IMR-90 (cell line): Measurements from ENCODE around the gene FAM219A. TPM values are rescaled to one million over a fixed set of nuclear protein-coding genes. Genes with fewer than 3 reads are reported as not detected.

Experiments
- ATAC-seq: fragments of 200-7000 bp; cut with Tn5 transposase; 2 replicates; pipeline ENCODE4 v1.9.1; 2020; ENCODE audit warnings: low read depth, mild to moderate bottlenecking, moderate library complexity
- BruUV-seq: library from RNA; stranded (reverse); fragments of 400-500 nt; replicated peaks from 2 replicates; lab custom pipeline; 2021; lab: Mats Ljungman, UMichigan
- CTCF ChIA-PET: fragments of 300-600 bp; formaldehyde crosslinking; extraction: SDS; loops from one replicate; lab custom pipeline; 2021; ENCODE audit warnings: antibody characterized with exemption; lab: Yijun Ruan, JAX
- POLR2A ChIA-PET: fragments of 300-600 bp; sonication (Branson Sonifier 250); formaldehyde crosslinking; loops from one replicate; lab custom pipeline; 2022; ENCODE audit warnings: antibody characterized with exemption; ENCODE audit not compliant: unreplicated experiment; lab: Charles Lee
- DNase-seq: peaks from one replicate; pipeline ENCODE4 v3.0.0; 2013
- H2AFZ ChIP-seq: replicated peaks from 2 replicates; pipeline ENCODE3; 2013; ENCODE audit warnings: low read length, mild to moderate bottlenecking; ENCODE audit not compliant: poor library complexity
- H2AK5ac ChIP-seq: 2 replicates; pipeline ENCODE4 v1.6.1; 2013; ENCODE audit warnings: low read depth, low read length, inconsistent platforms
- H2AK9ac ChIP-seq: replicated peaks from 2 replicates; pipeline ENCODE3; 2013; ENCODE audit warnings: mild to moderate bottlenecking, low read depth, low read length, moderate library complexity; ENCODE audit not compliant: poor library complexity
- H2BK120ac ChIP-seq: 2 replicates; pipeline ENCODE4 v1.6.1; 2013; ENCODE audit warnings: low read depth, low read length, inconsistent platforms
- H2BK15ac ChIP-seq: 3 replicates; pipeline ENCODE4 v1.6.1; 2013; ENCODE audit warnings: low read depth, low read length, inconsistent platforms
- H2BK20ac ChIP-seq: 2 replicates; pipeline ENCODE4 v1.6.1; 2013; ENCODE audit warnings: low read depth, mild to moderate bottlenecking, inconsistent platforms, low read length, moderate library complexity
- H2BK5ac ChIP-seq: 2 replicates; pipeline ENCODE4 v1.6.1; 2013; ENCODE audit warnings: mild to moderate bottlenecking, low read depth, low read length, inconsistent platforms; ENCODE audit not compliant: poor library complexity, severe bottlenecking
- H3K14ac ChIP-seq: replicated peaks from 2 replicates; pipeline ENCODE4 v1.6.1; 2013; ENCODE audit warnings: low read depth, low read length, inconsistent platforms
- H3K18ac ChIP-seq: 2 replicates; pipeline ENCODE4 v1.6.1; 2013; ENCODE audit warnings: low read depth, low read length, control low read depth
- H3K23ac ChIP-seq: 2 replicates; pipeline ENCODE4 v1.6.1; 2013; ENCODE audit warnings: low read depth, low read length, inconsistent platforms
- H3K27ac ChIP-seq: 2 replicates; pipeline ENCODE4 v1.5.1; 2013; ENCODE audit warnings: mild to moderate bottlenecking, control low read depth, low read length; ENCODE audit not compliant: insufficient read depth
- H3K27me3 ChIP-seq: 2 replicates; pipeline ENCODE4 v1.6.1; 2013; ENCODE audit warnings: low read length; ENCODE audit not compliant: control insufficient read depth, insufficient read depth
- H3K36me3 ChIP-seq: 2 replicates; pipeline ENCODE4 v1.6.1; 2013; ENCODE audit warnings: low read length, mixed read lengths; ENCODE audit not compliant: control insufficient read depth, insufficient read depth
- H3K4ac ChIP-seq: 2 replicates; pipeline ENCODE4 v1.6.1; 2013; ENCODE audit warnings: low read depth, low read length, inconsistent platforms
- H3K4me1 ChIP-seq: 2 replicates; pipeline ENCODE4 v1.6.1; 2013; ENCODE audit warnings: low read length, mixed read lengths; ENCODE audit not compliant: control insufficient read depth, insufficient read depth
- H3K4me2 ChIP-seq: 2 replicates; pipeline ENCODE4 v1.6.1; 2013; ENCODE audit warnings: low read depth, mild to moderate bottlenecking, control low read depth, low read length, moderate library complexity
- H3K4me3 ChIP-seq: 2 replicates; pipeline ENCODE4 v1.5.1; 2013; ENCODE audit warnings: low read depth, mild to moderate bottlenecking, control low read depth, low read length, moderate library complexity; ENCODE audit not compliant: insufficient read depth
- H3K56ac ChIP-seq: 2 replicates; pipeline ENCODE4 v1.6.1; 2013; ENCODE audit warnings: low read length, inconsistent platforms; ENCODE audit not compliant: insufficient read depth; ENCODE audit errors: extremely low read depth
- H3K79me1 ChIP-seq, 2 experiments: 2 replicates each; pipeline ENCODE4 v1.6.1; 2013; ENCODE audit warnings: low read length in 2 of 2, inconsistent platforms in 1 of 2, low read depth in 1 of 2
- H3K9ac ChIP-seq: 2 replicates; pipeline ENCODE4 v1.6.1; 2013; ENCODE audit warnings: low read depth, low read length, control low read depth
- H3K9me1 ChIP-seq: 2 replicates; pipeline ENCODE4 v1.6.1; 2013; ENCODE audit warnings: low read length, inconsistent platforms; ENCODE audit not compliant: insufficient read depth
- H3K9me3 ChIP-seq: 2 replicates; pipeline ENCODE4 v1.6.1; 2013; ENCODE audit warnings: low read length; ENCODE audit not compliant: control insufficient read depth, insufficient read depth
- H4K20me1 ChIP-seq: 2 replicates; pipeline ENCODE4 v1.6.1; 2013; ENCODE audit warnings: low read length, inconsistent platforms; ENCODE audit not compliant: insufficient read depth
- H4K5ac ChIP-seq: 2 replicates; pipeline ENCODE4 v1.6.1; 2013; ENCODE audit warnings: mild to moderate bottlenecking, low read depth, low read length, control low read depth
- H4K8ac ChIP-seq, 2 experiments: 2 replicates each; pipeline ENCODE4 v1.6.1; 2013; ENCODE audit warnings: low read depth in 2 of 2, low read length in 2 of 2, control low read depth in 1 of 2, inconsistent platforms in 1 of 2
- H4K91ac ChIP-seq: 2 replicates; pipeline ENCODE4 v1.6.1; 2013; ENCODE audit warnings: low read depth, low read length, inconsistent platforms; ENCODE audit not compliant: insufficient read depth
- BHLHE40 ChIP-seq: fragments of 150-350 bp; IDR thresholded peaks from 2 replicates; pipeline ENCODE4 v1.6.1; 2016; ENCODE audit warnings: mild to moderate bottlenecking, low read depth, low read length
- CEBPB ChIP-seq: IDR thresholded peaks from 2 replicates; pipeline ENCODE4 v1.6.1; 2012; ENCODE audit warnings: low read depth, low read length, improper control_type of control experiment
- ELK1 ChIP-seq: fragments of 150-350 bp; IDR thresholded peaks from 2 replicates; pipeline ENCODE4 v1.6.1; 2016; ENCODE audit warnings: low read depth, mild to moderate bottlenecking, low read length, moderate library complexity, borderline replicate concordance
- FOS ChIP-seq: fragments of 150-350 bp; IDR thresholded peaks from 2 replicates; pipeline ENCODE4 v1.6.1; 2016; ENCODE audit warnings: low read depth, low read length
- MAFK ChIP-seq: IDR thresholded peaks from 2 replicates; pipeline ENCODE4 v1.6.1; 2012; ENCODE audit warnings: low read depth, low read length, improper control_type of control experiment
- MXI1 ChIP-seq: IDR thresholded peaks from 2 replicates; pipeline ENCODE4 v1.6.1; 2012; ENCODE audit warnings: low read depth, mild to moderate bottlenecking, low read length, moderate library complexity, borderline replicate concordance
- RAD21 ChIP-seq: IDR thresholded peaks from 2 replicates; pipeline ENCODE4 v1.6.1; 2012; ENCODE audit warnings: low read length, improper control_type of control experiment
- RFX5 ChIP-seq: IDR thresholded peaks from 2 replicates; pipeline ENCODE4 v1.8.0; 2012; ENCODE audit warnings: low read depth, mild to moderate bottlenecking, low read length, moderate library complexity
- SMC3 ChIP-seq: fragments of 150-350 bp; IDR thresholded peaks from 2 replicates; pipeline ENCODE4 v1.6.1; 2016; ENCODE audit warnings: low read depth, mild to moderate bottlenecking, antibody characterized with exemption, low read length, moderate library complexity
- USF2 ChIP-seq: fragments of 150-350 bp; IDR thresholded peaks from 2 replicates; pipeline ENCODE4 v1.6.1; 2017; ENCODE audit warnings: mild to moderate bottlenecking, antibody characterized with exemption, low read length, low read depth
- whole genome bisulfite sequencing, 2 experiments: methylation state at CpG; one replicate each; pipeline versions ENCODE4 v1.1.5 to v1.1.7; 2013; ENCODE audit warnings: missing lambda C conversion rate in 2 of 2; ENCODE audit not compliant: insufficient read length in 1 of 2; ENCODE audit errors: extremely low coverage in 2 of 2; 5-methylcytosine and 5-hydroxymethylcytosine counted together
- dilution Hi-C: fragments of 300-500 bp; cut with HindIII; formaldehyde crosslinking; loops from one replicate; pipeline ENCODE4 v1.14.3; 2018; ENCODE audit warnings: low sequenced_read_pairs; ENCODE audit not compliant: unreplicated experiment
- in situ Hi-C: fragments of 300-500 bp; cut with MboI; formaldehyde crosslinking; loops from 3 replicates; pipeline ENCODE4 v1.14.3; 2019; ENCODE audit warnings: low sequenced_read_pairs, inconsistent platforms, mixed read lengths
- intact Hi-C: fragments of 100-400 bp; cut with micrococcal nuclease; formaldehyde crosslinking; loops from 2 replicates; pipeline ENCODE4 v1.10.0; 2022
- polyA plus RNA-seq, 3 experiments: library from polyadenylated mRNA; depleted of rRNA; stranded (reverse); fragments of >200 nt; gene quantifications; 2 replicates each; pipeline ENCODE4 v1.2.3, GENCODE V29; 2012; ENCODE audit warnings: low replicate concordance in 1 of 3
- total RNA-seq: library from RNA; depleted of rRNA; stranded (reverse); fragments of >200 nt; gene quantifications from 2 replicates; pipeline ENCODE4 v1.2.3, GENCODE V29; 2012

FAM219A gene
- total and polyA plus RNA-seq, 2 of the 4 experiments (the other 2 are of a cell fraction) = 4.8 to 20.8 TPM

GRCh38 chr9:34371886-34372466, 86.4 kb downstream of the FAM219A start:
- WGBS, 2 experiments = 64% methylated on average over 50 of the region's 60 CpGs; no CpG with 5 or more reads in 1 of the 2 experiments
- no peak overlapping the region for H2BK20ac ChIP-seq
- no peak overlapping the region for H4K91ac ChIP-seq
- H3K9ac ChIP-seq = no peak overlapping the region
- no peak overlapping the region for H2AK9ac ChIP-seq
- TF ChIP-seq MXI1 = no peak
- TF ChIP-seq MAFK = no peak
- no peak for TF ChIP-seq RFX5
- TF ChIP-seq RAD21 = no peak
- TF ChIP-seq USF2 = no peak
- no peak for TF ChIP-seq FOS
- TF ChIP-seq SMC3 = no peak
- TF ChIP-seq ELK1 = no peak
- TF ChIP-seq BHLHE40 = no peak
- TF ChIP-seq CEBPB = no peak
- H3K23ac ChIP-seq = no peak overlapping the region
- peaks cover 2% of the 10 kb centered on the region; the same call in 1 of the 2 replicates for H3K4me1 ChIP-seq
- no peak overlapping the region for H2BK5ac ChIP-seq
- no peak overlapping the region for H4K5ac ChIP-seq
- no peak overlapping the region for H3K18ac ChIP-seq
- dilution Hi-C loops (no loop called here), intact Hi-C loops (no loop called here), in situ Hi-C loops (no loop called here)
- BruUV-seq = no TSS peak
- no peak overlapping the region for H3K4me3 ChIP-seq
- no peak overlapping the region for H3K56ac ChIP-seq
- H3K4ac ChIP-seq = no peak overlapping the region
- H4K8ac ChIP-seq = no peak overlapping the region
- peak overlapping the region; percentile 85 for H2AFZ ChIP-seq
- H3K9me1 ChIP-seq = peaks cover 4% of the 10 kb centered on the region; the same call in 1 of the 2 replicates
- ChIA-PET CTCF (no interaction called here), POLR2A (no interaction called here)
- H3K27ac ChIP-seq = no peak overlapping the region
- H3K9me3 ChIP-seq = peaks cover 12% of the 10 kb centered on the region; the same call in 1 of the 2 replicates
- DNase-seq (no peak), ATAC-seq (no peak)
- H3K79me1 ChIP-seq = no peaks in the 10 kb centered on the region
- H3K27me3 ChIP-seq = peaks cover 26% of the 10 kb centered on the region; the same call in 1 of the 2 replicates
- H3K14ac ChIP-seq = no peak overlapping the region
- H2AK5ac ChIP-seq = no peak overlapping the region
- H3K36me3 ChIP-seq = peaks cover 3% of the 10 kb centered on the region; the same call in 1 of the 2 replicates
- H2BK15ac ChIP-seq = no peak overlapping the region
- H2BK120ac ChIP-seq = no peak overlapping the region
- H4K20me1 ChIP-seq = no peaks in the 10 kb centered on the region; the same call in 1 of the 2 replicates
- no peak overlapping the region for H3K4me2 ChIP-seq
